GM23248 (cell line): ENCODE data around the gene SMARCA2.

Source experiments
- EZH2 ChIP-seq: fragments of 200-600 bp; sonication (generic); IDR thresholded peaks from 2 replicates; pipeline ENCODE4 v1.6.1; 2018; ENCODE audit warnings: antibody characterized with exemption, mild to moderate bottlenecking; ENCODE audit not compliant: insufficient read depth, poor library complexity, severe bottlenecking
- EZH2phosphoT487 ChIP-seq: fragments of 200-600 bp; sonication (generic); IDR thresholded peaks from 2 replicates; pipeline ENCODE4 v1.6.1; 2018; ENCODE audit warnings: antibody characterized with exemption, moderate library complexity, mild to moderate bottlenecking, low read depth; ENCODE audit not compliant: insufficient read depth

DNA sequence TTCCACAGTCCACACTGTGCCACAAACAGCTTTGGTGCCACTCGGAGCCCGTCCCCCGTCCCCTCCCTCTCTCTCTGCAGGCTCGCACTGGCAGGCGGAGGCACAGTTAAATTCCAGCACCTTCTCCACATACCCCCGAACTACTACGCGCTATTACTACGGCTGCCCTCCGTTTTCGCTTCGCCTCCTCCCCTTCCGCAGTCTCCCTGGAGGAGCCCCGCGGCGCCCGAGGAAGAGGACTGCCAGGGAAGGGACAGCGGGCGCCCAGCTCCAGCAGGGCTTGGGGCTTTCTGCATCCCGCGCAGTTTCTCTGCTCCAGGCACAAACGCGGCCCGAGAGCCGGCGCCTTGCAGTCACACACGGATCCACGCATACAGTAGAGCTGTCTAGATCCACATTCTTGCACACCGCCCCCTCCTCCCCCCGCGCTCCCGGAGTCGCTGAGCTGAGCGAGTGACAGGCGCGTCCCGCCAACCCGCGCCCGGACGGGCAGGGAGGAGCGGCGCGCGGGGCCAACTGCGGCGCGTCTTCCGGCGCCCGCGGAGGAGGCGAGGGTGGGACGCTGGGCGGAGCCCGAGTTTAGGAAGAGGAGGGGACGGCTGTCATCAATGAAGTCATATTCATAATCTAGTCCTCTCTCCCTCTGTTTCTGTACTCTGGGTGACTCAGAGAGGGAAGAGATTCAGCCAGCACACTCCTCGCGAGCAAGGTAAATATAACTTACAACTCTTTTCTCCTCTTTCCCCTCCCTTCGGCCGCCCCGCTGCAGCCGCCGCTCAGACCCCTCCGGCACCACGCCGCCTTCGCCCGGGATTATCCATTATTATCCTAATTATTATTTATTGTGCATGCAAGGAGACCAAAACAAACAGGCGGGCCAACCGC lies at the start of gene SMARCA2:
- no peak for TF ChIP-seq EZH2phosphoT487
- TF ChIP-seq EZH2 = no peak
